ENCODE measurements around the gene PCED1A.
A peak's percentile ranks its signal among the peaks of the same experiment; 100 is the strongest.
"Not testable (repeated sequence)": the region's sequence is repeated elsewhere in the genome, so short reads cannot be mapped to it uniquely, and the experiment has no call there.

The PCED1A gene

GRCh38 chr20:2865101-2865500 is 24.6 kb upstream of the PCED1A start:
- no peak for DNase-seq

- no peak for DNase-seq
Observed at GRCh38 chr20:2864626-2865025, 24.2 kb upstream of the PCED1A start.

GRCh38 chr20:2859330-2860121 is 19.1 kb upstream of the PCED1A start:
- DNase-seq = no peak

- DNase-seq = no peak
Observed at GRCh38 chr20:2858591-2858990, 18.1 kb upstream of the PCED1A start.

- DNase-seq = no peak
Observed at GRCh38 chr20:2851086-2851485, 10.6 kb upstream of the PCED1A start.

GRCh38 chr20:2849529-2849928 is 9.1 kb upstream of the PCED1A start:
- no peak for DNase-seq

- DNase-seq = no peak
Observed at GRCh38 chr20:2847802-2848201, 7.3 kb upstream of the PCED1A start.

GRCh38 chr20:2846698-2847097 is 6.2 kb upstream of the PCED1A start:
- no peak for DNase-seq

- DNase-seq = no peak
Observed at GRCh38 chr20:2845607-2846006, 5.2 kb upstream of the PCED1A start.

GRCh38 chr20:2840967-2841531 is 594 bp upstream of the PCED1A start:
- DNase-seq = peak; percentile 42

- no peak for DNase-seq
Observed at GRCh38 chr20:2839732-2840137, 720 bp downstream of the PCED1A start.

GRCh38 chr20:2838847-2839671 is 1.4 kb downstream of the PCED1A start:
- no peak for DNase-seq

- DNase-seq = no peak
Observed at GRCh38 chr20:2838170-2838797, 2.2 kb downstream of the PCED1A start.

- no peak for DNase-seq
Observed at GRCh38 chr20:2837221-2837960, 3.1 kb downstream of the PCED1A start.

GRCh38 chr20:2836035-2836434 is 4.4 kb downstream of the PCED1A start:
- DNase-seq = no peak

- DNase-seq = no peak
Observed at GRCh38 chr20:2835331-2835796, 5.1 kb downstream of the PCED1A start.

GRCh38 chr20:2834401-2835110 is 5.9 kb downstream of the PCED1A start:
- DNase-seq = no peak

GRCh38 chr20:2833761-2834160 is 6.7 kb downstream of the PCED1A start:
- no peak for DNase-seq

- not testable (repeated sequence) for DNase-seq
Observed at GRCh38 chr20:2831206-2831605, 9.2 kb downstream of the PCED1A start.

GRCh38 chr20:2829376-2829775 is 11.1 kb downstream of the PCED1A start:
- no peak for DNase-seq

GRCh38 chr20:2826655-2827054 is 13.8 kb downstream of the PCED1A start:
- DNase-seq = no peak

GRCh38 chr20:2825761-2826160 is 14.7 kb downstream of the PCED1A start:
- no peak for DNase-seq

Data from hematopoietic multipotent progenitor cell treated with erythropoietin and hydrocortisone succinate and interleukin-3 and kit ligand, for 8 days (in vitro differentiated cells).